Osteocyte (in vitro differentiated cells): ENCODE results near the gene ANKRD28. TPM values are rescaled to one million over a fixed set of nuclear protein-coding genes. Genes with fewer than 3 reads are reported as not detected.
"Not testable (repeated sequence)": the region's sequence is repeated elsewhere in the genome, so short reads cannot be mapped to it uniquely, and the experiment has no call there.

Experiments used
- DNase-seq: peaks from one replicate; pipeline ENCODE4 v3.0.0; 2021; ENCODE audit warnings: mixed read lengths; ENCODE audit not compliant: unreplicated experiment; ENCODE audit errors: extremely low spot score
- H3K27ac Mint-ChIP-seq: one replicate; pipeline ENCODE4 v1.8.0; 2021; ENCODE audit warnings: mild to moderate bottlenecking, mixed read lengths; ENCODE audit not compliant: unreplicated experiment
- H3K27me3 Mint-ChIP-seq: one replicate; pipeline ENCODE4 v1.8.0; 2021; ENCODE audit warnings: mixed read lengths; ENCODE audit not compliant: unreplicated experiment
- H3K36me3 Mint-ChIP-seq: one replicate; pipeline ENCODE4 v1.8.0; 2021; ENCODE audit warnings: mixed read lengths; ENCODE audit not compliant: unreplicated experiment
- H3K4me1 Mint-ChIP-seq: one replicate; pipeline ENCODE4 v1.8.0; 2021; ENCODE audit warnings: mixed read lengths; ENCODE audit not compliant: unreplicated experiment
- H3K4me3 Mint-ChIP-seq: one replicate; pipeline ENCODE4 v1.8.0; 2021; ENCODE audit warnings: mild to moderate bottlenecking, moderate library complexity, mixed read lengths; ENCODE audit not compliant: unreplicated experiment
- H3K9me3 Mint-ChIP-seq: one replicate; pipeline ENCODE4 v1.8.0; 2021; ENCODE audit warnings: mixed read lengths; ENCODE audit not compliant: unreplicated experiment
- total RNA-seq: library from RNA; stranded (reverse); gene quantifications from 2 replicates; pipeline ENCODE4 v1.2.1, GENCODE V29; 2021
- TF ChIP-seq, protein P1 (sequence below): fragments of 200-600 bp; sonication (generic); IDR thresholded peaks from 2 replicates; pipeline ENCODE4 v1.5.0; 2021; ENCODE audit warnings: antibody characterized with exemption, mild to moderate bottlenecking, moderate library complexity

ANKRD28 gene
- total RNA-seq, 1 donor from 2014 or later = 151 TPM

DNA sequence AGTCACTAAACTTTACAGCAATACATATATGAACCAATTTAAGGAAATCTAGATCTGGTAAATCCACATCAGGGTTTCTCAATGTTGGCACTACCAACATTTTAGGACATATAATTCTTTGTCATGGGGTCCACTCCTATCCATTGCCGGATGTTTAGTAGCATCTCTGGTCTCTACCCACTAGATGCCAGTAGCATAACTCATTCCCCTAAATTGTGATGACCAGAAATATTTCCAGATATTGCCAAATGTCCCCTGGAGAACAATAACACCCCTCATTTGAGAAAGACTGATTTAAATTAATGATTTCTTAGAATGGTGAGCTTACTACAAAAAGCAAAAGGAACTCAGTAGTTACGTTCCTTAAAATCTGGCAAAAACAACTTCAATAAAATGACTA lies 23.1 kb upstream of the ANKRD28 start:
- H3K4me3 Mint-ChIP-seq = no peak overlapping the region
- H3K9me3 Mint-ChIP-seq = no peaks in the 10 kb centered on the region
- H3K27ac Mint-ChIP-seq = no peak overlapping the region
- DNase-seq = no peak
- no peaks in the 10 kb centered on the region for H3K36me3 Mint-ChIP-seq
- H3K27me3 Mint-ChIP-seq = no peaks in the 10 kb centered on the region
- TF ChIP-seq, protein P1, sequence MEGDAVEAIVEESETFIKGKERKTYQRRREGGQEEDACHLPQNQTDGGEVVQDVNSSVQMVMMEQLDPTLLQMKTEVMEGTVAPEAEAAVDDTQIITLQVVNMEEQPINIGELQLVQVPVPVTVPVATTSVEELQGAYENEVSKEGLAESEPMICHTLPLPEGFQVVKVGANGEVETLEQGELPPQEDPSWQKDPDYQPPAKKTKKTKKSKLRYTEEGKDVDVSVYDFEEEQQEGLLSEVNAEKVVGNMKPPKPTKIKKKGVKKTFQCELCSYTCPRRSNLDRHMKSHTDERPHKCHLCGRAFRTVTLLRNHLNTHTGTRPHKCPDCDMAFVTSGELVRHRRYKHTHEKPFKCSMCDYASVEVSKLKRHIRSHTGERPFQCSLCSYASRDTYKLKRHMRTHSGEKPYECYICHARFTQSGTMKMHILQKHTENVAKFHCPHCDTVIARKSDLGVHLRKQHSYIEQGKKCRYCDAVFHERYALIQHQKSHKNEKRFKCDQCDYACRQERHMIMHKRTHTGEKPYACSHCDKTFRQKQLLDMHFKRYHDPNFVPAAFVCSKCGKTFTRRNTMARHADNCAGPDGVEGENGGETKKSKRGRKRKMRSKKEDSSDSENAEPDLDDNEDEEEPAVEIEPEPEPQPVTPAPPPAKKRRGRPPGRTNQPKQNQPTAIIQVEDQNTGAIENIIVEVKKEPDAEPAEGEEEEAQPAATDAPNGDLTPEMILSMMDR = no peak
- peaks cover 29% of the 10 kb centered on the region for H3K4me1 Mint-ChIP-seq

- DNase-seq = no peak
- no peaks in the 10 kb centered on the region for H3K27me3 Mint-ChIP-seq
- H3K9me3 Mint-ChIP-seq = no peaks in the 10 kb centered on the region
- H3K4me3 Mint-ChIP-seq = no peak overlapping the region
- TF ChIP-seq, protein P1 = no peak
- H3K4me1 Mint-ChIP-seq = peaks cover 29% of the 10 kb centered on the region
- H3K36me3 Mint-ChIP-seq = no peaks in the 10 kb centered on the region
- H3K27ac Mint-ChIP-seq = no peak overlapping the region
Observed at GRCh38 chr3:15819576-15819975, 21.8 kb upstream of the ANKRD28 start.

DNA sequence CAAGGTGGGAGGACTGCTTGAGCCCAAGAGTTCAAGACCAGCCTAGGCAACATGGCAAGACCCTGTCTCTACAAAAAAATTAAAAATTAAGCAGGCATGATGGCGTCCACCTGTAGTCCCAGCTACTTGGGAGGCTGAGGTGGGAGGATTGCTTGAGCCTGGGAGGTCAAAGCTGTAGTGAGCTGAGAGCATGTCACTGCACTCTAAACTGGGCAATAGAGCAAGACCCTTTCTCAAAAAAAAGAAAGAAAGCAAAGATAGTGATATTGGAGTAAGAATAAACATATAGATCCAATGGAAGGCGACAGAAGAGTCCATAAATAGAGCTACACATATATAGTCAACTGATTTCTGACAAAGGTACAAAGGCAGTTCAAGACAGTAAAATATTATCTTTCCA lies 21.3 kb upstream of the ANKRD28 start:
- Mint-ChIP-seq H3K27me3 (no peaks in the 10 kb centered on the region), H3K27ac (no peak overlapping the region), H3K36me3 (no peaks in the 10 kb centered on the region), H3K9me3 (no peaks in the 10 kb centered on the region), H3K4me1 (peaks cover 29% of the 10 kb centered on the region), H3K4me3 (no peak overlapping the region)
- no peak for DNase-seq
- TF ChIP-seq, protein P1 = no peak

DNA sequence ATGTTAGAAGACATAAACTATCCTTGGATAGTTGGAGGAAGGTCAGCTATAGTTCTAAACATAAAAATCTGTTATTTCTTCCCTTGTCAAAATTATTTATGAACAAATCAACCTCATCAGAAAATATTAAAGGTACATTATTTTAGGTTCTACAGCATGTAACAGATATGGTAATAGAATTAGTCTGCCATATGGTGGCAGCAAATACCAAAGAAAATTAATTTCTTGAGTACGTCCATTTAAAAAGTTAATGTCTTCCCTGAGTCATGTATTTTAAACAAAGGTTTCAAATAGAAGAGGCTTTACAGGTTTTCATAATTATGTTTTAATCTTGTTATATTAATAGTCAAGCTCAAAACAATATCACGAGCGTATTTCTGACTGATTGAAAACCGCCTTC lies 17.9 kb upstream of the ANKRD28 start:
- Mint-ChIP-seq H3K9me3 (no peaks in the 10 kb centered on the region), H3K27ac (no peak overlapping the region), H3K36me3 (no peaks in the 10 kb centered on the region), H3K4me1 (peaks cover 18% of the 10 kb centered on the region), H3K27me3 (no peaks in the 10 kb centered on the region), H3K4me3 (no peak overlapping the region)
- TF ChIP-seq, protein P1 = peak; percentile 64
- no peak for DNase-seq

DNA sequence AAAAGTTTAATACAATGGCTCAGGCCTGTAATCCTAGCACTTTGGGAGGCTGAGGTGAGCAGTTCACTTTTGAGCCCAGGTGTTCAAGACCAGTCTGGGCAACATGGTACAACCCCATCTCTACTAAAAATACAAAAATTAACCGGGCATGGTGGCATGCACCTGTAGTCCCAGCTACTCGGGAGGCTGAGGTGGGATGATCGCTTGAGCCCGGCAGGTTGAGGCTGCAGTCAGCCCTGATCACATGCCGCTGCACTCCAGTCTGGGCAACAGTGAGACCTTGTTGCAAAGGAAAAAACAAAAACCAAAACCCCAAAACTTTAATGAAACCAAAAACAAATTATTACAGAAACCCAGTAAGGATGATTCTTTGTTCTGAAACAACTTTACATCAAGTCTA lies 15.3 kb upstream of the ANKRD28 start:
- not testable (repeated sequence) for DNase-seq, H3K27me3 Mint-ChIP-seq, H3K9me3 Mint-ChIP-seq

DNA sequence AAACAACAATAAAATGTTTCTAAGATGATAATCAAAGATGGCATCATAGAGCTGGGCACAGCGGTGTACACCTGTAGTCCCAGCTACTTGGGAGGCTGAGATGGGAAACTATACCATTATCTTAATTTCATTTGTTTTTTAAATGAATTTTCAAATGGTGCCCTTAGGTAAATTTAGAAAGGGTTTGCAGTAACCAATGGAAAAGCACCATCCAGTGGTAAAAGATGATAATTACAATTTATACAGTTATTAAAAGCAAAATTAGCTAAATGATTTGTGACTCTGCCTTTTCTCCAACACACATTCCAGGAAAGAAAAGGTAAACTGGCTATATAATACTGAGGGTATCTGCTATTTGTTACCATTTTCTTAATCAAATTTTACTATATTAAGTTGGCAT lies 14.4 kb upstream of the ANKRD28 start:
- no peaks in the 10 kb centered on the region for H3K9me3 Mint-ChIP-seq
- no peaks in the 10 kb centered on the region for H3K27me3 Mint-ChIP-seq
- H3K4me3 Mint-ChIP-seq = no peak overlapping the region
- peaks cover 18% of the 10 kb centered on the region for H3K4me1 Mint-ChIP-seq
- TF ChIP-seq, protein P1 = peak; percentile 70
- DNase-seq = no peak
- no peaks in the 10 kb centered on the region for H3K36me3 Mint-ChIP-seq
- H3K27ac Mint-ChIP-seq = no peak overlapping the region

More for the DNA sequence above, 15.3 kb upstream of the ANKRD28 start:
- H3K27ac Mint-ChIP-seq, H3K36me3 Mint-ChIP-seq, H3K4me3 Mint-ChIP-seq: not testable (repeated sequence)
- H3K4me1 Mint-ChIP-seq = peaks cover 18% of the 10 kb centered on the region
